Smooth muscle cell (in vitro differentiated cells): ENCODE data around the gene GPR180. TPM values are rescaled to one million over a fixed set of nuclear protein-coding genes. Genes with fewer than 3 reads are reported as not detected.

Experiments
- DNase-seq: peaks from one replicate; lab custom pipeline; 2025; ENCODE audit not compliant: unreplicated experiment; lab: John Stamatoyannopoulos, UW
- H2AFZ ChIP-seq: fragments of 200-600 bp; sonication (generic); 2 replicates; pipeline ENCODE4 v1.6.0; 2016; ENCODE audit warnings: antibody characterized with exemption, low read depth, mild to moderate bottlenecking
- H3F3A ChIP-seq: fragments of 200-600 bp; sonication (generic); 2 replicates; pipeline ENCODE4 v1.6.0; 2017; ENCODE audit warnings: antibody characterized with exemption, low read depth
- H3K27ac ChIP-seq: fragments of 200-600 bp; sonication (generic); 2 replicates; pipeline ENCODE4 v1.5.1; 2016; ENCODE audit warnings: low read depth, mild to moderate bottlenecking
- H3K27me3 ChIP-seq: fragments of 200-600 bp; sonication (generic); 2 replicates; pipeline ENCODE4 v1.6.1; 2016; ENCODE audit warnings: low read depth, mild to moderate bottlenecking
- H3K36me3 ChIP-seq: fragments of 200-600 bp; sonication (generic); 2 replicates; pipeline ENCODE4 v1.5.1; 2016; ENCODE audit warnings: low read depth
- H3K4me1 ChIP-seq: fragments of 200-600 bp; sonication (generic); 2 replicates; pipeline ENCODE4 v1.5.1; 2016; ENCODE audit warnings: low read depth
- H3K4me2 ChIP-seq: fragments of 200-600 bp; sonication (generic); 2 replicates; pipeline ENCODE4 v1.6.0; 2016; ENCODE audit warnings: mild to moderate bottlenecking
- H3K4me3 ChIP-seq: fragments of 200-600 bp; sonication (generic); 2 replicates; pipeline ENCODE4 v1.5.1; 2016; ENCODE audit warnings: mild to moderate bottlenecking
- H3K79me2 ChIP-seq: fragments of 200-600 bp; sonication (generic); 2 replicates; pipeline ENCODE4 v1.6.0; 2016; ENCODE audit warnings: low read depth, mild to moderate bottlenecking
- H3K9ac ChIP-seq: fragments of 200-600 bp; sonication (generic); 2 replicates; pipeline ENCODE4 v1.6.0; 2016; ENCODE audit warnings: low read depth
- H3K9me3 ChIP-seq: fragments of 200-600 bp; sonication (generic); replicated peaks from 2 replicates; pipeline ENCODE4 v1.5.1; 2016; ENCODE audit warnings: low read depth
- H4K20me1 ChIP-seq: fragments of 200-600 bp; sonication (generic); 2 replicates; pipeline ENCODE4 v1.6.0; 2016; ENCODE audit warnings: low read depth
- CTCF ChIP-seq: fragments of 200-600 bp; sonication (generic); IDR thresholded peaks from 2 replicates; pipeline ENCODE4 v1.5.1; 2017; ENCODE audit warnings: borderline replicate concordance, mild to moderate bottlenecking, antibody characterized with exemption; ENCODE audit not compliant: insufficient read depth, poor library complexity, severe bottlenecking
- WGBS: methylation state at CpG from one replicate; pipeline ENCODE4 v1.1.7; 2016; ENCODE audit warnings: low lambda C conversion rate; 5-methylcytosine and 5-hydroxymethylcytosine counted together
- polyA plus RNA-seq: library from polyadenylated mRNA; unstranded; fragments of >200 nt; fragmentation: Nextera tagmentation; extraction: Ambion mirVana; gene quantifications from 2 replicates; pipeline ENCODE4 v1.2.1, GENCODE V29; 2016
- total RNA-seq: library from RNA; depleted of rRNA; stranded (reverse); fragments of >200 nt; gene quantifications from 2 replicates; pipeline ENCODE4 v1.2.3, GENCODE V29; 2014

The GPR180 gene
- total and polyA plus RNA-seq, 2 experiments from 2014 or later: 10.8 to 25.0 TPM

GRCh38 chr13:94585543-94586101, 16.0 kb upstream of the GPR180 start:
- Histone ChIP-seq H3K4me3 (no peak overlapping the region), H3K27ac (no peak overlapping the region), H3K27me3 (no peaks in the 10 kb centered on the region), H3K36me3 (peaks cover 6% of the 10 kb centered on the region), H2AFZ (no peak overlapping the region), H3K79me2 (peaks cover 9% of the 10 kb centered on the region), H3K9ac (no peak overlapping the region), H3K9me3 (no peaks in the 10 kb centered on the region), H3K4me2 (no peak overlapping the region), H3K4me1 (no peaks in the 10 kb centered on the region), H3F3A (no peaks in the 10 kb centered on the region), H4K20me1 (peaks cover 18% of the 10 kb centered on the region)
- TF ChIP-seq CTCF: no peak
- no peak for DNase-seq
- over 99% methylated on average over 6 of the region's 6 CpGs for WGBS

- no peak overlapping the region for H3K4me3 ChIP-seq
- 96% methylated on average over 7 of the region's 7 CpGs for WGBS
- H3F3A ChIP-seq: no peaks in the 10 kb centered on the region
- peaks cover 10% of the 10 kb centered on the region for H3K36me3 ChIP-seq
- TF ChIP-seq CTCF: no peak
- H2AFZ ChIP-seq: no peak overlapping the region
- H3K9ac ChIP-seq: no peak overlapping the region
- H3K9me3 ChIP-seq: no peaks in the 10 kb centered on the region
- H3K4me1 ChIP-seq: no peaks in the 10 kb centered on the region
- no peaks in the 10 kb centered on the region for H3K27me3 ChIP-seq
- no peak overlapping the region for H3K27ac ChIP-seq
- peaks cover 18% of the 10 kb centered on the region for H4K20me1 ChIP-seq
- no peak for DNase-seq
- no peak overlapping the region for H3K4me2 ChIP-seq
- H3K79me2 ChIP-seq: peaks cover 17% of the 10 kb centered on the region
These were observed 15.3 kb upstream of the GPR180 start for GRCh38 chr13:94586371-94586770.

DNA sequence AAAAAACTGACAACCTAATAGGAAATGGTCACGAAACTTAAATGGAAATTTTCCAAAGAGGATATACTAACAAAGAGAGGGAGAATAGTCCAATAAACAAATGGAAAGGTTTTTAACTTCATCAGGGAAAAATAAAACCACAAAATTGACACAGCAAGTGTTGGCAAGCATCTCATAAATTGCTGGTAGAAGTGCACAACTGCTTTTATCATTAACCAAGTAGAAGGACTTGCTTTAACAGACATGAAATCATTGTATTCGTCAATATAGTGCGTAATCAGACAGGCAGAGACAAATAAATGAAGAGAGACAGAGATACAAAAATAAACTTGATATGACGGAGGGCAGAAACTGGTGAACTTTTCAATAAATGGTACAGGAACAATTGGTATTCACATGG, 13.1 kb upstream of the GPR180 start:
- Histone ChIP-seq H3K79me2 (peaks cover 28% of the 10 kb centered on the region), H4K20me1 (peaks cover 22% of the 10 kb centered on the region), H3K27ac (no peak overlapping the region), H3K36me3 (peaks cover 7% of the 10 kb centered on the region), H3K27me3 (no peaks in the 10 kb centered on the region), H2AFZ (no peak overlapping the region), H3K9me3 (no peaks in the 10 kb centered on the region), H3K9ac (no peak overlapping the region), H3K4me2 (no peak overlapping the region), H3K4me3 (no peak overlapping the region), H3F3A (no peaks in the 10 kb centered on the region), H3K4me1 (no peaks in the 10 kb centered on the region)
- WGBS: 98% methylated on average over 4 of the region's 4 CpGs
- no peak for TF ChIP-seq CTCF
- DNase-seq: no peak

DNA sequence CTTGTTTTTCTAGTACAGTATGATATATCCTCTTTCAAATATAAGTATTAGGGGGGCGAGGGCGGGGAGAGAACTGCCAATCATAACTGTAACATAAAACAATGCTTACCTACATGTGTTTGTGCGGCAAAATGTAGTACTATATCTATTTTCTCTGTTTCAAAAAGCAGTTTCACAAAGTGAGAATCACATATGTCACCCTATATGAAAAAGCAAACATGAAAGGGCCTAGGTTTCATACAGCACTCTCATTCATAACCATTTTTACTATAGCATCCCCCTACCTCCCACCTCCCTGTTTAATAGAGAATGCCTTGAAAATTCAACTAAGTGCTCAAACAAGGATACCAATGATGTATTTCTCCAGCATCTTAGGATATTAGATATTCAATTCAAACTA, 10.9 kb upstream of the GPR180 start:
- Histone ChIP-seq H3K4me1 (peaks cover 11% of the 10 kb centered on the region), H3K27ac (no peak overlapping the region), H3K9me3 (no peaks in the 10 kb centered on the region), H3K79me2 (peaks cover 42% of the 10 kb centered on the region), H2AFZ (no peak overlapping the region), H3K36me3 (peaks cover 7% of the 10 kb centered on the region), H3K4me3 (no peak overlapping the region), H3K9ac (no peak overlapping the region), H3F3A (no peaks in the 10 kb centered on the region), H4K20me1 (peaks cover 11% of the 10 kb centered on the region), H3K4me2 (no peak overlapping the region), H3K27me3 (no peaks in the 10 kb centered on the region)
- 99% methylated on average over 3 of the region's 3 CpGs for WGBS
- DNase-seq: no peak
- TF ChIP-seq CTCF: no peak
